Cerebellar cortex (tissue), 1 donor: ENCODE results near the gene MGAT4C.
"Not testable (repeated sequence)": the region's sequence is repeated elsewhere in the genome, so short reads cannot be mapped to it uniquely, and the experiment has no call there.

Source experiments
- DNase-seq: peaks from one replicate; pipeline ENCODE4 v3.0.0-alpha.2; 2015; ENCODE audit warnings: low spot score

The MGAT4C gene

GRCh38 chr12:86126900-86127299, 129.3 kb downstream of the MGAT4C start:
- not testable (repeated sequence) for DNase-seq

- DNase-seq: no peak
Measured at GRCh38 chr12:86122846-86123468, 133.2 kb downstream of the MGAT4C start.

GRCh38 chr12:86118161-86118560, 138.0 kb downstream of the MGAT4C start:
- DNase-seq: no peak

GRCh38 chr12:86117711-86118110, 138.5 kb downstream of the MGAT4C start:
- no peak for DNase-seq

GRCh38 chr12:86104087-86104486, 152.1 kb downstream of the MGAT4C start:
- DNase-seq: no peak

GRCh38 chr12:86097161-86097560, 159.0 kb downstream of the MGAT4C start:
- no peak for DNase-seq

GRCh38 chr12:86091681-86092080, 164.5 kb downstream of the MGAT4C start:
- DNase-seq: no peak

GRCh38 chr12:86081843-86082242, 174.3 kb downstream of the MGAT4C start:
- DNase-seq: no peak

GRCh38 chr12:86059052-86059451, 197.1 kb downstream of the MGAT4C start:
- DNase-seq: not testable (repeated sequence)

- DNase-seq: no peak
Measured at GRCh38 chr12:86057092-86057845, 198.9 kb downstream of the MGAT4C start.

GRCh38 chr12:86052921-86053320, 203.3 kb downstream of the MGAT4C start:
- DNase-seq: no peak

- no peak for DNase-seq
Measured at GRCh38 chr12:86050010-86050409, 206.2 kb downstream of the MGAT4C start.

GRCh38 chr12:86044396-86044795, 211.8 kb downstream of the MGAT4C start:
- no peak for DNase-seq

- DNase-seq: no peak
Measured at GRCh38 chr12:86042062-86042461, 214.1 kb downstream of the MGAT4C start.

- DNase-seq: no peak
Measured at GRCh38 chr12:86018361-86018760, 237.8 kb downstream of the MGAT4C start.

- no peak for DNase-seq
Measured at GRCh38 chr12:86015026-86015425, 241.2 kb downstream of the MGAT4C start.

- no peak for DNase-seq
Measured at GRCh38 chr12:86006727-86007126, 249.5 kb downstream of the MGAT4C start.

GRCh38 chr12:85998074-85998473, 258.1 kb downstream of the MGAT4C start:
- DNase-seq: no peak

GRCh38 chr12:85996280-85996679, 259.9 kb downstream of the MGAT4C start:
- no peak for DNase-seq

GRCh38 chr12:85993746-85994145, 262.4 kb downstream of the MGAT4C start:
- DNase-seq: no peak

- DNase-seq: no peak
Measured at GRCh38 chr12:85985996-85986395, 270.2 kb downstream of the MGAT4C start.

GRCh38 chr12:85983601-85984000, 272.6 kb downstream of the MGAT4C start:
- DNase-seq: no peak

- DNase-seq: no peak
Measured at GRCh38 chr12:85979641-85980040, 276.6 kb downstream of the MGAT4C start.

GRCh38 chr12:85975716-85976115, 280.5 kb downstream of the MGAT4C start:
- no peak for DNase-seq
